LNCAP (cell line): Measurements from ENCODE around the gene MTMR2.

Experiments
- TF ChIP-seq, protein P1 (sequence below): fragments of 450-650 bp; IDR thresholded peaks from 2 replicates; pipeline ENCODE4 v1.5.1; 2017; ENCODE audit warnings: mild to moderate bottlenecking

MTMR2 gene

DNA sequence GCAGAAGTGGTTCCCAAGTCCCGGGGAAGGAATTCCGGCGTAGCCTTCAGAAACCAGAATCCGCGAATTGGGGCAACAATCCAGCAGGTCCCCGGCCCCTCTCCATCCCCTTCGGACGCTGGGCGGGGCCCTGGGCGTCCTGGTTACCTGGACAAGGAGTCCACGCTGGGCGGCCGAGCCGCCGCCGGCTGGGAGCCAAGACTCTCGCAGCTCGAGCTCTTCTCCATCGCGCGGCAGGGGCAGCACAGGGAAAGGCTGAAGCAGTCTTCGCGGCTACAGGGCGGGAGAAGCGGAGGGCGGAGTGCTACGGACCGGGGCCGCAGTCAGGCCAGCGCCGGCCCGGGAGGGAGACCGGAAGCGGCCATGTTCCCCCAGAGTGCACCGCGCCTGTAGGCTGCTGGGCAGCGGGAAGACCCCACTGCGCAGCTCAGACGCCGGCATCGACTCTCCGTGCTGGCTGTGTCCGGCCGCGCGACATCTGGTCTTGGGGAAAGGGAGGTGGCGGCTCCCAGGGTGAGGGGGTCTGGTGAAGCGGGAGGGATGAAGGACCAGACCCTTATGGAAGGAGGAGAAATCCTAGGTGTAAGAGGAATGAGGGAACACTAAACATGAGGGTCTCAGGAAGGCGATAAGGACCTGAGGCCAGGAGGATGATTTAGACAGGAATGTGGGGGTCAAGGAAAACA, at the start of gene MTMR2:
MTMR2 (minus strand) TSS at position 380 of the 686 bp plus-strand sequence; CDS start at position 227, 153 bp downstream.
- TF ChIP-seq, protein P1, sequence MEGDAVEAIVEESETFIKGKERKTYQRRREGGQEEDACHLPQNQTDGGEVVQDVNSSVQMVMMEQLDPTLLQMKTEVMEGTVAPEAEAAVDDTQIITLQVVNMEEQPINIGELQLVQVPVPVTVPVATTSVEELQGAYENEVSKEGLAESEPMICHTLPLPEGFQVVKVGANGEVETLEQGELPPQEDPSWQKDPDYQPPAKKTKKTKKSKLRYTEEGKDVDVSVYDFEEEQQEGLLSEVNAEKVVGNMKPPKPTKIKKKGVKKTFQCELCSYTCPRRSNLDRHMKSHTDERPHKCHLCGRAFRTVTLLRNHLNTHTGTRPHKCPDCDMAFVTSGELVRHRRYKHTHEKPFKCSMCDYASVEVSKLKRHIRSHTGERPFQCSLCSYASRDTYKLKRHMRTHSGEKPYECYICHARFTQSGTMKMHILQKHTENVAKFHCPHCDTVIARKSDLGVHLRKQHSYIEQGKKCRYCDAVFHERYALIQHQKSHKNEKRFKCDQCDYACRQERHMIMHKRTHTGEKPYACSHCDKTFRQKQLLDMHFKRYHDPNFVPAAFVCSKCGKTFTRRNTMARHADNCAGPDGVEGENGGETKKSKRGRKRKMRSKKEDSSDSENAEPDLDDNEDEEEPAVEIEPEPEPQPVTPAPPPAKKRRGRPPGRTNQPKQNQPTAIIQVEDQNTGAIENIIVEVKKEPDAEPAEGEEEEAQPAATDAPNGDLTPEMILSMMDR, result no peak

DNA sequence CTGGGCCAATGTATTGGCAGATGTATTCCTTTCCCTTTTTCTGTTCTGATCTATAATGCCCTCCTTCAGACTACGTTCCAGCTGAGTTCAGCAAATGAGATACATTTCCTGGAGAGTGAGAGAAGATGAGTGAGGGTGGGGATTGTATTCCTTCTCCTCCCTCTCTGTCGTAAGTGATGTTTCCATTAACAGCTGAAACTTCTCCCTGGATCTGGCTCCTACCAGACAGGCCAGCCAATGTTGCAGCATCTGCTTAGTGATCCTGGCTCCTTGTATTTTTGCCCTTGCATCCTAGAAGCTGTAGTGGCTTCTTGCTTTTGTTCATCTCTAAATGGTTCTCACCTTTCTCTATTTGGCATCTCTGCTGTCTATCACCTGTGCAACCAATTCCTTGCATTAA, 48.2 kb upstream of the MTMR2 start:
- TF ChIP-seq, protein P1, result no peak

DNA sequence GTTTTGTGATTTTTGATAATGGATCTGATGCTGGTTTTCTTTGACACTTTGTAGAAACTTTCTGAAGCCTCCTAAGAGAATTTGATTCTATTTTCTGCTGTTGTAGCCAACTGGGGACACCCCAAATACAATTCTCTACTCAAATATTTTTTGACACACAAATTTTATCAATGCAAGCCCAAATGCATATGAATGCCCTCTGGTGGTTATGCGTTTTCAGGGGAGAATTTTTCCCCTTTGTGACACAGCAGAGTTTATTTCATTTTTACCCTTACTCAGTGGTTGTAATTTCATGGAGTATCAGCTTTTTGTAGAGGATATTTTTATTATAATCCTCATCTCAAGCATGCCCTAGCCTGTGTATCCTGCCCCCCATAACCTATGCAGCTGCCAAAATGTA, 44.7 kb upstream of the MTMR2 start:
- TF ChIP-seq, protein P1, result 0 out of 2 replicates have a peak, but pooled peaks have one; percentile 24

DNA sequence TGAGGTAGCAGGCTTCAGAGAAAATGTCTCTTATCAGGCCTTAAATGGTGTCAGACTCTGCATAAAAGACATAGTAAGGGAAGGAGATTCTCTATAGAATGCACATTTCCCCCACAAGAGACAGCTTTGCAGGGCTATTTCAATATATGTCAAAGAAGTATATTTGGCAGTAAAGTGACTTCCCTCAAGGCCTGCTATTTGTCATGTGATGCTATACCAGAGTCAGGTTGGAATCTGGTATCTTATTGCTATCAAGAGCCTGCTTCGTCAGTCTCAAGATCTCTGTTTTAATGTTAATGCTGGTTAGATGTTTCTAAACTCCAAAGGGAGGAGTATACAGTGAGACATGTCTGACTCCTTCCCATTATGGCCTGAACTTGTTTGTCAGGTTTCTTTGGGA, 40.4 kb upstream of the MTMR2 start:
- TF ChIP-seq, protein P1, result no peak

DNA sequence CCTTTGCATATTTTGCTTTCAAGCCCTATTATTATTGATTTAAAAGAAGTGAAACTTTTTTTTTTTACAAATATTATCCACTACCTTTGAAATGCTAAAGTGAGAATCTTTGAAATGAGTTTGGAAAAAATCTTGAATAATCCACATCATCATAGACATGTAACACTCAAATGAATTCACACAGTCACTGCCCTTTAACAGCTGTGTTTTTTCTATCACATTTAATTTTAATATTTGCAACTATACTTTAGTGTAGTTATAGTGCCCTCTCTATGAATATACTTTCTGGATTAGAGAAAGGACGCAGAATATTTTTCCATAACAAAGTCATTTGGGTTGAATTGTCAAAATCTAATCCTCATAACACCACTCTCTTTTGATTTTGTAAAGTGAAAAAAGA, 37.9 kb upstream of the MTMR2 start:
- TF ChIP-seq, protein P1, result no peak

DNA sequence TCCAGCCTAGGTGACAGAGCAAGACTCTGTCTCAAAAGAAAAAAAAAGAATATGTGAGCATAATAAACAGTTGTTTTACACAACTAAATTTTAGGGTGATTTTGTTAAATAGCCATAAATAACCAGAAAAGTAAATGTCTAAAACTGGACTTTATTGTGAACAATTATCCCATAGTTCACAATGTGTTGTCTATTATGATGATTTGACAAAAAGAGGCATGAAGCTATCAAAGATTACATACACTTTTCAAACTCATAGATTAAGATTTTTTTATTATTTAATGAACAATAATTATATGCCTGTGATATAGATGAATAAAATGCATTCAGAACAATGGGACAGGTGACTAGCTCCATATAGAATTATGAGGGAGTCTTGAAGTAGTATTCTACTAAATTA, 27.0 kb upstream of the MTMR2 start:
- TF ChIP-seq, protein P1, result no peak

DNA sequence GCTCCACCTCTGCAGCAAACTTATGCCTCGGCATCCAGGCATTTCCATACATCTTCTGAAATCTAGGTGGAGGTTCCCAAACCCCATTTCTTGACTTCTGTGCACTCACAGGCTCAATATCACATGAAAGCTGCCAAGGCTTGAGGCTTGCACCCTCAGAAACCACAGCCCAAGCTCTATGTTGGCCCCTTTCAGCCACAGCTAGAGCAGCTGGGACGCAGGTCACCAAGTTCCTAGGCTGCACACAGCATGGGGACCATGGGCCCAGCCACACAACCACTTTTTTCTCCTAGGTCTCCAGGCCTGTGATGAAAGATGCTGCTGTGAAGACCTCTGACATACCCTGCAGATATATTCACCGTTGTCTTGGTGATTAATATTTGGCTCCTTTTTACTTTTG, 24.7 kb upstream of the MTMR2 start:
- TF ChIP-seq, protein P1, result no peak

DNA sequence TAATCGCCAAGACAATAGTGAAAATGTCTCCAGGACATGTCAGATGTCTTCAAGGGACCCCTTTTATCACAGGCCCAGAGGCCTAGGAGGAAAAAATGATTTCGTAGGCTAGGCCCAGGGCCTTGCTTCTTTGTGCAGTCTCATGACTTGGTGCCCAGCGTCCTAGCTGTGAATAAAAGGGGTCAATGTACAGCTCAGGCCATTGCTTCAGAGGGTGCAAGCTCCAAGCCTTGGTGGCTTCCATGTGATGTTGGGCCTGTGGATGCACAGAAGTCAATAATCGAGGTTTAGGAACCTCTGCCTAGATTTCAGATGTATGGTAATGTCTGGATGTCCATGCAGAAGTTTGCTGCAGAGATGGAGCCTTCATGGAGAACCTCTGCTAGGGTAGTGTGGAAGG, 20.7 kb upstream of the MTMR2 start:
- TF ChIP-seq, protein P1, result no peak
